HPDE6-E6E7 (cell line): ENCODE data around the gene FOXO3B.
"Not testable (repeated sequence)": the region's sequence is repeated elsewhere in the genome, so short reads cannot be mapped to it uniquely, and the experiment has no call there.

Experiments used
- DNase-seq: peaks from one replicate; pipeline ENCODE4 v3.0.0; 2011; ENCODE audit warnings: missing footprints; ENCODE audit errors: extremely low spot score

The FOXO3B gene

DNA sequence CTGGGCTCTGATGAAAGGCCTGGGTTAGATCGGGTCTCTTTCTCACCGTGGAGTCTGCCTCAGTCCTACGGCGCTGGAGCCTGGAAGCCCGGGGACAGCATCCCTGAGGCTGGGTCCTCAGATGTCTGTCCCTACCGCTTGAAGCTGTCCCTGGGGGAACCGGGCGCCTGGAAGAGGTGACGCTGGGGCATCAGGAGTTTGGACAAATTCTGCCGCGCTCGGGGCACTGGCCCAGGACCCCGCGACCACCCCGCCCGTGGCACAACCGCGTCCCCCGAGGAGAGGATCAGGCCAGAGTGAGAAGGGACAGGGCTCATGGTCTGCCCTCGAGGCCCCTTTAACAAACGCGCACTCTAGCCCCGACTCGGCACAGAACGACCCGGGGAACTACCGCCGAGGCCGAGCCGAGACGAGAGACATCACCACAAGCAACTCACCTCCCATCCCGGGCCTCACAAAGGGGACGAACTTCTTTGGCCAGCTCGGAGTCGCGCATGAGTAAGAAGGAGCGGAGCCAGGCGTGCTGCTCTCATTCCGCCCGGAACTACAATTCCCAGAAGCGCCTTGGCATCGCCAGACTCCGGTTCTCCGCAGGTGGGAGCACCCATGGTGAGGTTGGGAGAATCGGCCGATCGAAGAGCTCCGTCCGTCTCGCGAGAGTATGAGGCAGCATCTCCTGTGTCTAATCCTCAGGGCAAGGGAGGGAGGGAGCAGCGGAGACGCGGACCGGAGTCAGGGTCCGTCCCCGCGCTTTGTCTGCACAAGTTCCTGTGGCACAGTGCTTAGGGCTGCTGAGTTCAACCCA is at the start of gene FOXO3B:
Gene FOXO3B (minus strand): TSS at position 548 of the 805 bp plus-strand sequence. CDS start 663 bp downstream, outside the sequence.
- peak; percentile 4 for DNase-seq

- DNase-seq, result not testable (repeated sequence)
These were observed 41.4 kb upstream of the FOXO3B start for GRCh38 chr17:18723509-18723908.

DNA sequence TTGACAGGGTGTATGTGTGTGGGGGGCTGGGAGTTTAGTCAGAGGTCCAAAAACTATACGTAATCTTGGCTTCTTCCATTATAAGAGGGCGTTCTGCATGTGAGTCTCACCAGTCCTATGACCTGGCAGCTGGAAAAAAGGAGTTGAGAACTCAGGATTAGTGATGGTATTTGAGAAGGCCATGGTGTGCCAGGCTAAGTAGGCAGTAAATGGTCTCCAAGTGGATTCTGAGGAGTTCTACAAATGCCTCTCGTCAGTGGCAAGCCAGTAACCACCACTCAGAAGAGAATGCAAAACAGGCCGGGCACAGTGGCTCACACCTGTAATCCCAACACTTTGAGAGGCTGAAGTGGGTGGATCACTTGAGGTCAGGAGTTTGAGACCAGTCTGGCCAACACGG is 40.5 kb upstream of the FOXO3B start:
- DNase-seq, result not testable (repeated sequence)

GRCh38 chr17:18721775-18722547 is 39.8 kb upstream of the FOXO3B start:
- not testable (repeated sequence) for DNase-seq

GRCh38 chr17:18719428-18720110 is 37.5 kb upstream of the FOXO3B start:
- DNase-seq, result not testable (repeated sequence)

GRCh38 chr17:18718643-18719427 is 36.7 kb upstream of the FOXO3B start:
- DNase-seq, result peak; percentile 20

DNA sequence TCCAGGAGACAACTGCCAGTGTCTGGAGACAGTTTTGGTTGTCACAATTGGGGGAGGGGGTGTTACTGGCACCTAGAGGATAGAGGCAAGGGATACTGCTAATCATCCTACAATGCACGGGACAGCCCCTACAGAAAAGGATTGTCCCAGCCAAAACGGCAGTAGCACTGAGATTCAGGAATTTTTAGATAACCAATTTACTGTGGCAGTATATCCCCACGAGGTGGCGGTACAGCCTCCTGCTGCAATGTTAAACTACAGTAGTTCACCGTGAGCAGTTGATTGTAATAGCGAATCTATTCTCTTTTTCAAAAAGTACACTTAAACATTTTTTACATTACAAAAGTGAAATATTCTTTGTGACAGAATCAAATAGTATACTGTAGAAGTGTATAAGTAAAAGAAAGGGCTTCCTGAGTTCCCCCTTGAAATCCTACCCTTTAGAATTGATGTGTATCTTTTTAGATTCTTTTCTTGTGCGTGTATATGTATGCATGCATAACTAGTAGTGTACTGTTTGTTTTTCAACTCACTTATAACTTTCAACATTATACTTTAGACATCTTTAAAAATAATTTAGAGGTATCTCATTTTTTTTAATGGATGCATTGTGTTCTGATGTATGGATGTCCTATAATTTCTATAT is 30.4 kb upstream of the FOXO3B start:
- not testable (repeated sequence) for DNase-seq

DNA sequence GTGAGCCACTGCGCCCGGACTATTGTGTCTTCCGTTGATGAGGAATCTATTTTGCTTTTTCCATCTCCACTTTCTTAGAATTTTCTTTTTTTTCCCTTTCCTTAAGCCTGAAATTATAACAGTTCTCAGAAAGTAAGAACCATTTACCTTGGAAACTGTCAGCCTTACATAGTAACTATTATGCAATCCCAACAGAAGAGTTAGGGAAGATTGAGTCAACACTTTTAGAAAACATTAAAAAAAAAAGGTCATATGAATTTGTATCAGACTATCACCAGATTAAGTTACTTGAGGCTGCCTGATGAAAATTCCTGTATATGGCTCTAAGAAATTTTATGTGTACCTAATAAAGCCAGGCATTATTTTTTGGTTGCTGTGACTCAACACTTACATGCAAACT is 26.1 kb upstream of the FOXO3B start:
- DNase-seq, result not testable (repeated sequence)

GRCh38 chr17:18705955-18706354 is 23.8 kb upstream of the FOXO3B start:
- DNase-seq, result not testable (repeated sequence)

DNA sequence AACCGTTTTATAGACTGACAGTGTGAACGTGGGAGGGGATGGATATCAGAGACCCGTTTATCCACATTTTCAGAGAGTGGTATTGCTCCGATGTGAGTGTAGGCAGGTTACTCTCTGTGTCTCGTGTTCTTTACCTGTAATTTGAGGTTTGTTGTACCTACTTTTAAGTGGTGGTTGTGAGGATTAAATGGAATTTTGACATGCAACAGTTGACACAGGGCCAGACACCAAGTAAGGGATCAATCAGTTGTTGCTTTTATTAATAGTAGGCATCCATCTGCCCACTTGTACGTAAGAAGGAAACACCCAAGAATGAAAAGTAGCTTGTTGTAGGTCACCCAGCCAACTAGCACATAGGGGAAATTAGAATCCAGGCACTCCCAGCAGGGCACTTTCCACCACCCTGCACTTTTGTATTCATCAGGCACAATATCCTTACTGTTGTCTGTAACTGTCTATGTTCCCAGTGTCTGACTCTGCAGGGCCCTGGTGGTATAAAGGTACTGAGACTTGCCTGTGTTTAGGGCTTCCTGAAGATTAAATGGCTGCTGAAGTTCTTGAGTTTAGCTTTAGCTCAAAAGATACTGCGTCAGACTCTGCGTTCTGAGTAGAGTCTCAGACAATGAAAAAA is 16.5 kb upstream of the FOXO3B start:
- not testable (repeated sequence) for DNase-seq

- not testable (repeated sequence) for DNase-seq
These were observed 13.0 kb upstream of the FOXO3B start for GRCh38 chr17:18695143-18695542.

DNA sequence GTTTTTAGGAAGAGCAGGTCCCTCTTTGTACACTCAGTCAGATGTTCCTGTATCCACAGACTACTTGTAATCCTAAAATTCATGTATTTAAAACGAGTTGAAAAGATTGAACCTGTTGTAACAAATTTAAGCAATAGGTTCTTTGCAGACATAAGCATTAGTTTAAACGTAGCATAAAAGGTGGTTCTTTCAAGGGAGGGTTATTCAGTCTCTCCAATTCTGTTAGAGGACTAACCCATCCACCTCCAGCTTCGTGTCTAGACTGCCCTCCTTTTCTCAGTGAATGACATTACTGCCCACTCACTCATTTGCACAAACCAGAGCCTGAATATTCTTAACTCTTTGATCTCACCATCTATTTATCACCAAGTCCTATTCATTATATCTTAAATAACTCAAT is 554 bp upstream of the FOXO3B start:
- DNase-seq, result not testable (repeated sequence)

DNA sequence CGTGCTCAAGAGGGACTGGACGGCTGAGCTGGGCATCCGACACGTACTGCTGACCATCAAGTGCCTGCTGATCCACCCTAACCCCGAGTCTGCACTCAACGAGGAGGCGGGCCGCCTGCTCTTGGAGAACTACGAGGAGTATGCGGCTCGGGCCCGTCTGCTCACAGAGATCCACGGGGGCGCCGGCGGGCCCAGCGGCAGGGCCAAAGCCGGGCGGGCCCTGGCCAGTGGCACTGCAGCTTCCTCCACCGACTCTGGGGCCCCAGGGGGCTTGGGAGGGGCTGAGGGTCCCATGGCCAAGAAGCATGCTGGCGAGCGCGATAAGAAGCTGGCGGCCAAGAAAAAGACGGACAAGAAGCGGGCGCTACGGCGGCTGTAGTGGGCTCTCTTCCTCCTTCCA is 4.7 kb downstream of the FOXO3B start:
- DNase-seq, result not testable (repeated sequence)

DNA sequence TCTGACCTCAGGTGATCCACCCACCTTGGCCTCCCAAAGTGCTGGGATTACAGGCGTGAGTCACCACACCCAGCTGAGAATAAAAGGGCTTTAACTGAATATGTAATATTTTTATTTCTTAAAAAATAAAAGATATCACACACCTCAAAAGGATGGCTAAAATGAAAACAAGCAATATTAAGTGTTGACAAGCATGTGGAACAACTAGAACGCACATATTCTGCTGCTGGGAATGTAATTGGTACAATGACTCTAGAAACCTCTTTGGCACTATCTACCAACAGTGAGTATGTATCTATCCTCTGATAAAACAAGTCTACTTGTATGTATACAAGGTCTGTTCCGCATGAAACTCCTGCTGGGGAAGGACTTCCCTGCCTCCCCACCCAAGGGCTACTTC is 5.2 kb downstream of the FOXO3B start:
- not testable (repeated sequence) for DNase-seq

DNA sequence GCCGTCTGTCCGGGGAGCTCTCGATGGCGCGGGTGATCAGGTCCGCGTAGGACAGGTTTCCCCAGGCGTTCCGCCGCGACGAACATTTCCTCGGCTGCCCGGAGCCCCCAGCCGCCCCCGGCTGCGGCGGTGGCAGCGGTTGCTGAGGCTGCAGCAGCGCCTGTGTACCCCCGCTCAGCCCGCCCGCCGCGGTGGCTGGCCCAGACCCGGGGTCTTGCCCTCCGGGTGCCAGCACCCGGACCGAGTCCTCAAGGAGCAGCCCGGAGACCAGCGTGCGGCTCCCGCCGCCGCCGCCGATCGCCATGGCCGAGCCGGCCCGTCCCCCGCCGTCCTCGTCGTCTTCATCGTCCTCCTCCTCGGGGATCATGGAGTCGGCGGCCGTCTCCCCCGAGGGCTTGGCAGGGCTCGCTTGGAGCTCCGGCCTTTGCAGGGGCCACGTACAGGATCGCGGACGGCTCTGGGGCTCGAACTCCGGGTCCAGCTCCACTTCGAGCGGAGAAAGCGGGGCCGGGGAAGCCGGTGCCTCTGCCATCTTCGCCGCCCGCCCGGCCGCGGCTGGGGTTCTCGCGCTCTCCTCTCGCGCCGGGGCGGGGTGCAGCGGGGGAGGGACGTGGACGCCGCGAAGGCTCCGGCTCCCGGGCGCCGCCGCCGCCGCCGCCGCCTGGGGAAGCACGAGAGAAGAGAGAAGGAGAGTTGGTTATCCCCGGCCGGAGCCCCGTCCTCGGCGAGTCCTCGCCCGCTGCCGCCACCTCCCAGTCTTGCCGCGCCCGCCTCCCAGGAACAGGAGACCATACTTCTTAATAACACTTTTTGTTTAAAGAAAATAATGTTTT is 9.5 kb downstream of the FOXO3B start:
- DNase-seq, result not testable (repeated sequence)

GRCh38 chr17:18668625-18669024 is 13.5 kb downstream of the FOXO3B start:
- DNase-seq, result not testable (repeated sequence)

- DNase-seq, result not testable (repeated sequence)
These were observed 14.6 kb downstream of the FOXO3B start for GRCh38 chr17:18667535-18667934.

DNA sequence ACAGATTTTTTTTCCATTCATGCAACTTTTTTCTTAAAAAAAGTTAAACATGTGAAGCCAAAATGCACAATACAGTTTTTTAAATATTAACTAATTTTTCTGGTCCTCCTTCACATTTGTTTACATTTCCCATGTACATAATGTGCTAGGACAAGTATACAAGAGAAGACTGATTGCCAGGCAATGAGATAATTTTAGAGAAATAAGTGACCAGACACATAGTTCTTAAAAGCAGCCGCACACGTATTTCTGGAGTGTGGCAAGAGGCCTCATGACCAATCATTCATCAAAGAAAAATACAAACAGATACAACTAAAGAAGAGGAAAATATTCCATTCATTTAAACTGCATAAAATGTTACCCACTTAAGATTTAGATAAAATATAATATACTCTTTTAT is 15.8 kb downstream of the FOXO3B start:
- DNase-seq, result not testable (repeated sequence)

DNA sequence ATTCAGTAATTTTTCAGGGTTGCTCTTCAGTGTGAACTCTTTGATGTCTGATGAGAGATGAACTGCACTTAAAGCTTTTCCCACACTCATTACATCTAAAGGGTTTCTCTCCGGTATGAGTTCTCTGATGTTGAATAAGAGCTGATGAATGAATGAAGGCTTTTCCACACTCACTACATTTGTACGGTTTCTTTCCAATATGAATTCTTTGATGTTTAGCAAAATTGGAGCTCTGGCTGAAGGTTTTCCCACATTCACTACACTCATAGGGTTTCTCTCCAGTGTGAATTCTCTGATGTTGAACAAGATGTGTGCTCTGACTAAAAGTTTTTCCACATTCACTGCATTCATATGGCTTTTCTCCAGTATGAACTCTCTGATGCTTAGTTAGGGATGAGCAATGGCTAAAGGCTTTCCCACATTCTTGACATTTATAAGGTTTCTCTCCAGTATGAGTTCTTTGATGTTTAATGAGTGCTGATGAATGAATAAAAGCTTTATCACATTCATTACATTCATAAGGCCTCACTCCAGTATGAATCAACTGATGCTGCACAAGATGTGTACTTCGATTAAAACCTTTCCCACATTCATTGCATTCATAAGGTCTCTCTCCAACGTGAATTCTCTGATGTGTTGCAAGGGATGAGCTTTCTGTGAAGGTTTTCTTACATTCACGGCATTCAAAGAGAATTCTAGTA is 20.0 kb downstream of the FOXO3B start:
- not testable (repeated sequence) for DNase-seq
